Fibroblast of gingiva (primary cell): ENCODE results near the gene ITK.
A peak's percentile ranks its signal among the peaks of the same experiment; 100 is the strongest.
"Not testable (repeated sequence)": the region's sequence is repeated elsewhere in the genome, so short reads cannot be mapped to it uniquely, and the experiment has no call there.

Experiments
- DNase-seq: peaks from one replicate; pipeline ENCODE4 v3.0.0-alpha.2; 2011; ENCODE audit warnings: low read depth

ITK gene

GRCh38 chr5:157212307-157212706, 31.7 kb downstream of the ITK start:
- DNase-seq = no peak

- no peak for DNase-seq
Measured at GRCh38 chr5:157213527-157214243, 33.0 kb downstream of the ITK start.

- DNase-seq = no peak
Measured at GRCh38 chr5:157214415-157214814, 33.8 kb downstream of the ITK start.

GRCh38 chr5:157214861-157215513, 34.3 kb downstream of the ITK start:
- DNase-seq = no peak

- DNase-seq = no peak
Measured at GRCh38 chr5:157215514-157216167, 35.0 kb downstream of the ITK start.

- no peak for DNase-seq
Measured at GRCh38 chr5:157216391-157217142, 35.9 kb downstream of the ITK start.

- no peak for DNase-seq
Measured at GRCh38 chr5:157217289-157218024, 36.8 kb downstream of the ITK start.

GRCh38 chr5:157219491-157220271, 39.0 kb downstream of the ITK start:
- peak; percentile 6 for DNase-seq

GRCh38 chr5:157221959-157222358, 41.3 kb downstream of the ITK start:
- DNase-seq = no peak

GRCh38 chr5:157222506-157223230, 42.0 kb downstream of the ITK start:
- no peak for DNase-seq

GRCh38 chr5:157225469-157226422, 45.1 kb downstream of the ITK start:
- no peak for DNase-seq

- no peak for DNase-seq
Measured at GRCh38 chr5:157230610-157231009, 50.0 kb downstream of the ITK start.

- no peak for DNase-seq
Measured at GRCh38 chr5:157232706-157233105, 52.1 kb downstream of the ITK start.

- DNase-seq = no peak
Measured at GRCh38 chr5:157233515-157233914, 52.9 kb downstream of the ITK start.

- no peak for DNase-seq
Measured at GRCh38 chr5:157236423-157236822, 55.8 kb downstream of the ITK start.

- DNase-seq = peak; percentile 6
Measured at GRCh38 chr5:157241483-157241882, 60.8 kb downstream of the ITK start.

GRCh38 chr5:157244704-157245103, 64.1 kb downstream of the ITK start:
- not testable (repeated sequence) for DNase-seq

GRCh38 chr5:157245476-157245875, 64.8 kb downstream of the ITK start:
- no peak for DNase-seq

GRCh38 chr5:157245886-157246285, 65.2 kb downstream of the ITK start:
- no peak for DNase-seq
